HG03280 (cell line): ENCODE data around the gene PPEF1.

Source experiments
- ATAC-seq: cut with Tn5 transposase; IDR thresholded peaks from one replicate; pipeline ENCODE4 v1.9.1; 2021; ENCODE audit warnings: mild to moderate bottlenecking, moderate library complexity; ENCODE audit not compliant: unreplicated experiment

PPEF1 gene

GRCh38 chrX:18875256-18875878 is 167.9 kb downstream of the PPEF1 start:
- no peak for ATAC-seq

- no peak for ATAC-seq
Observed at GRCh38 chrX:18877469-18877868, 170.0 kb downstream of the PPEF1 start.
